Measurements from ENCODE around the gene FAM227B. TPM values are rescaled to one million over a fixed set of nuclear protein-coding genes. Genes with fewer than 3 reads are reported as not detected.
"Not testable (repeated sequence)": the region's sequence is repeated elsewhere in the genome, so short reads cannot be mapped to it uniquely, and the experiment has no call there.

Gene FAM227B
- total RNA-seq, 1 donor from 2014 or later = 25.1 TPM

DNA sequence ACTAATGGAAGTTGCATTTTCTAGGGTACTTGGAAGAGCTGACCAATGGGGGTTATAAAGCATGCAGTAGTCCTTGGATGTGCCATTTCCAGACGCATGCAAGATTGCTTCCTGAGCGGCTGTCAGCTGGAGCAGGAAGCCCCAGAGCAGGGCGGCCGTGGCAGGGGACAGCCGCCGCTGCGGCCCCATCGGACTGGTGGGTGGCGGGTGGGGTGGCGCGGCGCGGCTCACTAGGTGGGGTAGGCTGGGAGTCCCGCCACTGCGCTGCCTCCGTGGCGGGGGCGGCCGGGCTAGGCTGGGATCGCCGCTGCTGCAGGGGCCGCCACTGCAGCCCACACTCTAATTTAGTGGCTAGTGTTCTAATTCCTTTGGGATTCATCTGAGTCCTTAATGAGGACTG lies 254.1 kb downstream of the FAM227B start:
- no peak for DNase-seq (ENCODE audit: low spot score)

DNA sequence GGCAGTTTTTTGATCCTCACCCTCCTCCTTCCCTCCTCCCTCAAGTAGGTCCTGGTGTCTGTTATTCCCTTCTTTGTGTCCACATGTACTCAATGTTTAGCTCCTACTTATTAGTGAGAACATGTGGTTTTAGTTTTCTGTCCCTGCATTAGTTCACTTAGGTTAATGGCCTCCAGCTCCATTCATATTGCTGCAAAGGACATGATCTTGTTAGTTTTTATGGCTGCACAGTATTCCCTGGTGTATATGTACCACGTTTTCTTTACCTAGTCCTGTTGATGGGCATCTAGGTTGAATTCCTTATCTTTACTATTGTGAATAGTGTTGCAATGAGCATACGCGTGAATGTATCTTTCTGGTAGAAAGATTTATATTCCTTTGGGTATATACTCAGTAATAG lies 259.2 kb downstream of the FAM227B start:
- H3K27ac ChIP-seq = no peak overlapping the region
- H3K4me1 ChIP-seq = no peaks in the 10 kb centered on the region
- H3K4me1 Mint-ChIP-seq = no peaks in the 10 kb centered on the region
- H3K9me3 Mint-ChIP-seq = no peaks in the 10 kb centered on the region
- H3K27ac Mint-ChIP-seq = no peak overlapping the region
- no peaks in the 10 kb centered on the region for H3K9me3 ChIP-seq (ENCODE audit: low read depth)
- H3K4me3 ChIP-seq = no peak overlapping the region
- no peak overlapping the region for H2AFZ ChIP-seq (replicated peaks)
- H3K4me2 ChIP-seq = no peak overlapping the region
- no peaks in the 10 kb centered on the region for H3K27me3 Mint-ChIP-seq (ENCODE audit: insufficient read depth, low read depth)
- peaks cover 1% of the 10 kb centered on the region for H3K36me3 Mint-ChIP-seq
- no peaks in the 10 kb centered on the region for H3K27me3 ChIP-seq
- H3F3A ChIP-seq (ENCODE audit: low read depth) = no peaks in the 10 kb centered on the region
- no peak overlapping the region for H3K4me3 Mint-ChIP-seq
- no peaks in the 10 kb centered on the region for H3K79me2 ChIP-seq (ENCODE audit: low read depth)
- TF ChIP-seq EZH2phosphoT487 (IDR thresholded peaks at IDR 0.05) = no peak
- TF ChIP-seq, protein P1, sequence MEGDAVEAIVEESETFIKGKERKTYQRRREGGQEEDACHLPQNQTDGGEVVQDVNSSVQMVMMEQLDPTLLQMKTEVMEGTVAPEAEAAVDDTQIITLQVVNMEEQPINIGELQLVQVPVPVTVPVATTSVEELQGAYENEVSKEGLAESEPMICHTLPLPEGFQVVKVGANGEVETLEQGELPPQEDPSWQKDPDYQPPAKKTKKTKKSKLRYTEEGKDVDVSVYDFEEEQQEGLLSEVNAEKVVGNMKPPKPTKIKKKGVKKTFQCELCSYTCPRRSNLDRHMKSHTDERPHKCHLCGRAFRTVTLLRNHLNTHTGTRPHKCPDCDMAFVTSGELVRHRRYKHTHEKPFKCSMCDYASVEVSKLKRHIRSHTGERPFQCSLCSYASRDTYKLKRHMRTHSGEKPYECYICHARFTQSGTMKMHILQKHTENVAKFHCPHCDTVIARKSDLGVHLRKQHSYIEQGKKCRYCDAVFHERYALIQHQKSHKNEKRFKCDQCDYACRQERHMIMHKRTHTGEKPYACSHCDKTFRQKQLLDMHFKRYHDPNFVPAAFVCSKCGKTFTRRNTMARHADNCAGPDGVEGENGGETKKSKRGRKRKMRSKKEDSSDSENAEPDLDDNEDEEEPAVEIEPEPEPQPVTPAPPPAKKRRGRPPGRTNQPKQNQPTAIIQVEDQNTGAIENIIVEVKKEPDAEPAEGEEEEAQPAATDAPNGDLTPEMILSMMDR (IDR thresholded peaks at IDR 0.05) = no peak
- TF ChIP-seq EZH2 (IDR thresholded peaks at IDR 0.05) = no peak
- DNase-seq (ENCODE audit: low spot score) = no peak
- H3K36me3 ChIP-seq = no peaks in the 10 kb centered on the region
- H4K20me1 ChIP-seq (ENCODE audit: low read depth) = no peaks in the 10 kb centered on the region
- H3K9ac ChIP-seq = no peak overlapping the region

More for the DNA sequence above, 254.1 kb downstream of the FAM227B start:
- Histone ChIP-seq H3K9me3 (ENCODE audit: low read depth) (no peaks in the 10 kb centered on the region), H3K9ac (no peak overlapping the region), H3K27ac (no peak overlapping the region), H3K4me1 (no peaks in the 10 kb centered on the region), H3F3A (ENCODE audit: low read depth) (no peaks in the 10 kb centered on the region), H3K36me3 (peaks cover 4% of the 10 kb centered on the region), H3K79me2 (ENCODE audit: low read depth) (no peaks in the 10 kb centered on the region), H3K27me3 (no peaks in the 10 kb centered on the region), H4K20me1 (ENCODE audit: low read depth) (no peaks in the 10 kb centered on the region), H3K4me2 (no peak overlapping the region), H2AFZ (replicated peaks) (no peak overlapping the region), H3K4me3 (no peak overlapping the region)
- H3K36me3 Mint-ChIP-seq = peaks cover 1% of the 10 kb centered on the region
- H3K27ac Mint-ChIP-seq = no peak overlapping the region
- no peaks in the 10 kb centered on the region for H3K4me1 Mint-ChIP-seq
- no peak for TF ChIP-seq EZH2phosphoT487 (IDR thresholded peaks at IDR 0.05)
- no peak for TF ChIP-seq EZH2 (IDR thresholded peaks at IDR 0.05)
- TF ChIP-seq, protein P1 (IDR thresholded peaks at IDR 0.05) = no peak
- no peaks in the 10 kb centered on the region for H3K9me3 Mint-ChIP-seq
- H3K4me3 Mint-ChIP-seq = no peak overlapping the region
- H3K27me3 Mint-ChIP-seq (ENCODE audit: insufficient read depth, low read depth) = no peaks in the 10 kb centered on the region

DNA sequence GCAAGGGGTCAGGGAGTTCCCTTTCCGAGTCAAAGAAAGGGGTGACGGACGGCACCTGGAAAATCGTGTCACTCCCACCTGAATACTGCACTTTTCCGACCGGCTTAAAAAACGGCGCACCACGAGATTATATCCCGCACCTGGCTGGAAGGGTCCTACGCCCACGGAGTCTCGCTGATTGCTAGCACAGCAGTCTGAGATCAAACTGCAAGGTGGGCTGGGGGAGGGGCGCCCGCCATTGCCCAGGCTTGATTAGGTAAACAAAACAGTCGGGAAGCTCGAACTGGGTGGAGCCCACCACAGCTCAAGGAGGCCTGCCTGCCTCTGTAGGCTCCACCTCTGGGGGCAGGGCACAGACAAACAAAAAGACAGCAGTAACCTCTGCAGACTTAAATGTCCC lies 266.2 kb downstream of the FAM227B start:
- H3K27me3 Mint-ChIP-seq (ENCODE audit: insufficient read depth, low read depth); DNase-seq (ENCODE audit: low spot score); H3K4me2 ChIP-seq; H3K36me3 ChIP-seq; H3K27ac Mint-ChIP-seq; H3K9me3 Mint-ChIP-seq; H3K27ac ChIP-seq; H3K4me1 ChIP-seq; H3K4me3 Mint-ChIP-seq; H3K27me3 ChIP-seq; H3K4me3 ChIP-seq; H3K9ac ChIP-seq; H3K4me1 Mint-ChIP-seq; H3K9me3 ChIP-seq (ENCODE audit: low read depth); H2AFZ ChIP-seq (replicated peaks); H4K20me1 ChIP-seq (ENCODE audit: low read depth); H3K79me2 ChIP-seq (ENCODE audit: low read depth); H3F3A ChIP-seq (ENCODE audit: low read depth); H3K36me3 Mint-ChIP-seq: not testable (repeated sequence)

DNA sequence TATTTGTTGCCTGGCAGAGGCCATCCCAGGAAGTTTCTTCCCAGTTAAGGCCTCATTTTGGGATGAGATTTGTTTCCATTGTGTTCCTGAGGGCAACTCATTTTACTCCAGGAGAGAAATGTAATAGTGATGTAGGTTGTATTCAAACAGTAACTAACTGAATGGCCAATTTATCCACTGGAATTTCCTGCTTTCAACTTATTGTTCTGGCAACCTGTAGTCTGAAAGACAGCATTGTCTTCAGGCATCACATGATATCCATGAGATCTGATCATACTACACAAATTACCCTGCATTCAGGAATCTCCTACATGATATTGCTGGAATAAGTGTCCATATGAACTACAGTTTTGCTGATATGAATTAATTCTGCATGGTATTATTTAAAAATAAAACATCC lies 277.1 kb downstream of the FAM227B start:
- no peak overlapping the region for H3K9ac ChIP-seq
- no peak overlapping the region for H2AFZ ChIP-seq (replicated peaks)
- no peak overlapping the region for H3K4me3 Mint-ChIP-seq
- H3K36me3 ChIP-seq = peaks cover 6% of the 10 kb centered on the region
- peak overlapping the region; percentile 74 for H3K27ac ChIP-seq
- no peaks in the 10 kb centered on the region for H3K79me2 ChIP-seq (ENCODE audit: low read depth)
- H3K4me3 ChIP-seq = no peak overlapping the region
- no peak overlapping the region for H3K27ac Mint-ChIP-seq
- H4K20me1 ChIP-seq (ENCODE audit: low read depth) = no peaks in the 10 kb centered on the region
- TF ChIP-seq, protein P1 (IDR thresholded peaks at IDR 0.05) = no peak
- no peak for TF ChIP-seq EZH2phosphoT487 (IDR thresholded peaks at IDR 0.05)
- no peak for TF ChIP-seq EZH2 (IDR thresholded peaks at IDR 0.05)
- DNase-seq (ENCODE audit: low spot score) = no peak
- peaks cover 7% of the 10 kb centered on the region for H3F3A ChIP-seq (ENCODE audit: low read depth)
- no peaks in the 10 kb centered on the region for H3K36me3 Mint-ChIP-seq
- H3K27me3 Mint-ChIP-seq (ENCODE audit: insufficient read depth, low read depth) = no peaks in the 10 kb centered on the region
- H3K4me1 ChIP-seq = peaks cover 37% of the 10 kb centered on the region
- no peaks in the 10 kb centered on the region for H3K27me3 ChIP-seq
- peaks cover 7% of the 10 kb centered on the region for H3K9me3 Mint-ChIP-seq
- no peaks in the 10 kb centered on the region for H3K9me3 ChIP-seq (ENCODE audit: low read depth)
- H3K4me1 Mint-ChIP-seq = no peaks in the 10 kb centered on the region
- H3K4me2 ChIP-seq = peak overlapping the region; percentile 37
